ES-I3 (cell line): ENCODE results near the gene PAPPA.

Experiments
- H3K36me3 ChIP-seq: 2 replicates; pipeline ENCODE4 v1.6.1; 2013; ENCODE audit warnings: mild to moderate bottlenecking, low read length, control low read depth, moderate library complexity; ENCODE audit not compliant: insufficient read depth
- H3K4me1 ChIP-seq: 2 replicates; pipeline ENCODE4 v1.6.1; 2013; ENCODE audit warnings: mild to moderate bottlenecking, control low read depth, low read length; ENCODE audit not compliant: insufficient read depth
- H3K9ac ChIP-seq: 2 replicates; pipeline ENCODE4 v1.6.1; 2013; ENCODE audit warnings: low read depth, mild to moderate bottlenecking, low read length, moderate library complexity
- H3K9me3 ChIP-seq: 2 replicates; pipeline ENCODE4 v1.6.1; 2013; ENCODE audit warnings: mild to moderate bottlenecking, low read length, moderate library complexity; ENCODE audit not compliant: control insufficient read depth, insufficient read depth

The PAPPA gene

GRCh38 chr9:116160676-116161571 is 7.3 kb downstream of the PAPPA start:
- Histone ChIP-seq H3K9me3 (no peaks in the 10 kb centered on the region), H3K36me3 (no peaks in the 10 kb centered on the region), H3K9ac (no peak overlapping the region), H3K4me1 (peaks cover 7% of the 10 kb centered on the region; the same call in 1 of the 2 replicates)

- Histone ChIP-seq H3K36me3 (no peaks in the 10 kb centered on the region), H3K4me1 (peaks cover 7% of the 10 kb centered on the region; the same call in 1 of the 2 replicates), H3K9ac (no peak overlapping the region), H3K9me3 (no peaks in the 10 kb centered on the region)
These were observed 8.7 kb downstream of the PAPPA start for GRCh38 chr9:116162241-116162781.

GRCh38 chr9:116163293-116164055 is 9.9 kb downstream of the PAPPA start:
- Histone ChIP-seq H3K36me3 (no peaks in the 10 kb centered on the region), H3K4me1 (no peaks in the 10 kb centered on the region), H3K9ac (no peak overlapping the region), H3K9me3 (no peaks in the 10 kb centered on the region)

- Histone ChIP-seq H3K4me1 (no peaks in the 10 kb centered on the region), H3K9ac (no peak overlapping the region), H3K36me3 (no peaks in the 10 kb centered on the region), H3K9me3 (no peaks in the 10 kb centered on the region)
These were observed 12.3 kb downstream of the PAPPA start for GRCh38 chr9:116165912-116166311.

- H3K9ac ChIP-seq: no peak overlapping the region
- no peaks in the 10 kb centered on the region for H3K4me1 ChIP-seq
- no peaks in the 10 kb centered on the region for H3K9me3 ChIP-seq
- H3K36me3 ChIP-seq: no peaks in the 10 kb centered on the region
These were observed 13.1 kb downstream of the PAPPA start for GRCh38 chr9:116166713-116167112.

- H3K9me3 ChIP-seq: no peaks in the 10 kb centered on the region
- no peak overlapping the region for H3K9ac ChIP-seq
- H3K36me3 ChIP-seq: no peaks in the 10 kb centered on the region
- no peaks in the 10 kb centered on the region for H3K4me1 ChIP-seq
These were observed 14.6 kb downstream of the PAPPA start for GRCh38 chr9:116168231-116168630.

- no peaks in the 10 kb centered on the region for H3K4me1 ChIP-seq
- H3K9me3 ChIP-seq: no peaks in the 10 kb centered on the region
- no peaks in the 10 kb centered on the region for H3K36me3 ChIP-seq
- H3K9ac ChIP-seq: no peak overlapping the region
These were observed 18.6 kb downstream of the PAPPA start for GRCh38 chr9:116172216-116172615.

- H3K9ac ChIP-seq: no peak overlapping the region
- no peaks in the 10 kb centered on the region for H3K9me3 ChIP-seq
- no peaks in the 10 kb centered on the region for H3K36me3 ChIP-seq
- H3K4me1 ChIP-seq: no peaks in the 10 kb centered on the region
These were observed 20.8 kb downstream of the PAPPA start for GRCh38 chr9:116174347-116174746.

- no peaks in the 10 kb centered on the region for H3K9me3 ChIP-seq
- no peak overlapping the region for H3K9ac ChIP-seq
- no peaks in the 10 kb centered on the region for H3K4me1 ChIP-seq
- no peaks in the 10 kb centered on the region for H3K36me3 ChIP-seq
These were observed 22.0 kb downstream of the PAPPA start for GRCh38 chr9:116175614-116176013.

GRCh38 chr9:116178481-116179211 is 25.1 kb downstream of the PAPPA start:
- Histone ChIP-seq H3K36me3 (no peaks in the 10 kb centered on the region), H3K4me1 (no peaks in the 10 kb centered on the region), H3K9ac (no peak overlapping the region)

GRCh38 chr9:116179568-116179967 is 26.0 kb downstream of the PAPPA start:
- Histone ChIP-seq H3K9me3 (no peaks in the 10 kb centered on the region), H3K36me3 (no peaks in the 10 kb centered on the region), H3K9ac (no peak overlapping the region), H3K4me1 (no peaks in the 10 kb centered on the region)

More at GRCh38 chr9:116178481-116179211, 25.1 kb downstream of the PAPPA start:
- no peaks in the 10 kb centered on the region for H3K9me3 ChIP-seq

GRCh38 chr9:116181853-116182610 is 28.4 kb downstream of the PAPPA start:
- Histone ChIP-seq H3K4me1 (no peaks in the 10 kb centered on the region), H3K9me3 (no peaks in the 10 kb centered on the region), H3K9ac (no peak overlapping the region), H3K36me3 (no peaks in the 10 kb centered on the region)

GRCh38 chr9:116182876-116183275 is 29.3 kb downstream of the PAPPA start:
- Histone ChIP-seq H3K36me3 (no peaks in the 10 kb centered on the region), H3K4me1 (no peaks in the 10 kb centered on the region), H3K9me3 (no peaks in the 10 kb centered on the region)

More at GRCh38 chr9:116182876-116183275, 29.3 kb downstream of the PAPPA start:
- no peak overlapping the region for H3K9ac ChIP-seq
